ENCODE data around the gene CHMP2B.
"Not testable (repeated sequence)": the region's sequence is repeated elsewhere in the genome, so short reads cannot be mapped to it uniquely, and the experiment has no call there.

CHMP2B gene

DNA sequence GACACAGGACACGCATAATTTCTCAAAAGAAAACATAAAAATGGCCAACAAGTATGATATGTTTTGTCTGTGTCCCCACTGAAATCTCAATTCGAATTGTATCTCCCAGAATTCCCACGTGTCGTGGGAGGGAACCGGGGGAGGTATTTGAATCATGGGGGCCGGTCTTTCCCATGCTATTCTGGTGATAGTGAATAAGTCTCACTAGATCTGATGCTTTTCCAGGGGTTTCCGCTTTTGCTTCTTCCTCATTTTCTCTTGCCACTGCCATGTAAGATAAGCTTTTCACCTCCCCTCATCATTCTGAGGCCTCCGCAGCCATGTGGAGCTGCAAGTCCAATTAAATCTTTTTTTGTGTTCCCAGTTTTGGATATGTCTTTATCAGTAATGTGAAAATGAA, 61.3 kb downstream of the CHMP2B start:
- no peaks in the 10 kb centered on the region for H3K4me1 ChIP-seq (ENCODE audit: control insufficient read depth, insufficient read depth, low read length, poor library complexity, severe bottlenecking)
- no peak overlapping the region for H3K4me3 ChIP-seq (ENCODE audit: insufficient read depth, low read depth, low read length, poor library complexity, severe bottlenecking)
- DNase-seq: no peak
- H3K9me3 ChIP-seq (ENCODE audit: control insufficient read depth, low read length): no peaks in the 10 kb centered on the region
- H3K27ac ChIP-seq (ENCODE audit: insufficient read depth, low read length, poor library complexity, severe bottlenecking): no peak overlapping the region
- H3K36me3 ChIP-seq (ENCODE audit: control insufficient read depth, insufficient read depth, low read length): no peaks in the 10 kb centered on the region
- H3K27me3 ChIP-seq (replicated peaks; ENCODE audit: control insufficient read depth, insufficient read depth, low read length, poor library complexity, severe bottlenecking): no peaks in the 10 kb centered on the region

DNA sequence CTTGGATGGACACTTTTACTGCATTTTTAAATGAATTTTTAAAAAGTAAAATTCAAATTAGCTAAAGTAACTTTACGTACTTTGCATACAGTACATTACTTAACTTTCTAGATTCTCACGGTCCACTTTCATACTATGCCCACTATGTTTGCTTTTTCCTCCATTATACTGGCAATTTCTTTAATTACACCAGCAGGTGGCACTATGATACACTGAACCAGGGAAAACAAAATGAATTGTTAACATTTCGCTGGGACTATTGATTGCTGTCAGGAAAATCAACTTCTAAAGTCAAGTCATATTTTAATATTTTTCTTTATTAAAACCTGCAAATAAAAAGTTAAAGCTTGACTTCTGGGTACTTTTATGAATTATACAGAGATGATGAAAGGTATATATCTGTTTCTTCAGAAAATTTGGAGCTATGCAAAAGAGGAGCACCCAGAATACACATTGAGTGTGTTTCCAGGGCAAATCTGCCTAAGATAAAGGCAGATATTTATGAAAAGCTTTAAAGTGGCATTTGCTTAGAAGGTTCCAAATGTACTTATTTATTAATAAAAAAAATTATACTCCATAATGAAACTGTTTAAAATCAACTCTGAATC, 71.1 kb downstream of the CHMP2B start:
- no peak for DNase-seq
- no peaks in the 10 kb centered on the region for H3K9me3 ChIP-seq (ENCODE audit: control insufficient read depth, low read length)

DNA sequence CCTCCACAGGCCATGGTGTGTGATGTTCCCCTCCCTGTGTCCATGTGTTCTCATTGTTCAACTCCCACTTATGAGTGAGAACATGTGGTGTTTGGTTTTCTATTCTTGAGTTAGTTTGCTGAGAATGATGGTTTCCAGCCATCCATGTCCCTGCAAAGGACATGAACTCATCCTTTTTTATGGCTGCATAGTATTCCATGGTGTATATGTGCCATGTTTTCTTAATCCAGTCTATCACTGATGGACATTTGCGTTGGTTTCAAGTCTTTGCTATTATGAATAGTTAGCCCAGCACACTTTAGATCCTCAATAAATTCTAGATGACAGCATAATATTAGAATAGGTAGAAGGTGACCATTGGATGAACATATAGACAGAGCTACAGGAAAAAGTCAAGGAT, 77.9 kb downstream of the CHMP2B start:
- not testable (repeated sequence) for H3K4me1 ChIP-seq (ENCODE audit: control insufficient read depth, insufficient read depth, low read length, poor library complexity, severe bottlenecking); H3K36me3 ChIP-seq (ENCODE audit: control insufficient read depth, insufficient read depth, low read length); H3K27ac ChIP-seq (ENCODE audit: insufficient read depth, low read length, poor library complexity, severe bottlenecking); H3K4me3 ChIP-seq (ENCODE audit: insufficient read depth, low read depth, low read length, poor library complexity, severe bottlenecking); H3K27me3 ChIP-seq (replicated peaks; ENCODE audit: control insufficient read depth, insufficient read depth, low read length, poor library complexity, severe bottlenecking); H3K9me3 ChIP-seq (ENCODE audit: control insufficient read depth, low read length); DNase-seq

More for the DNA sequence above, 71.1 kb downstream of the CHMP2B start:
- H3K4me1 ChIP-seq (ENCODE audit: control insufficient read depth, insufficient read depth, low read length, poor library complexity, severe bottlenecking): no peaks in the 10 kb centered on the region
- no peaks in the 10 kb centered on the region for H3K27me3 ChIP-seq (replicated peaks; ENCODE audit: control insufficient read depth, insufficient read depth, low read length, poor library complexity, severe bottlenecking)
- H3K27ac ChIP-seq (ENCODE audit: insufficient read depth, low read length, poor library complexity, severe bottlenecking): no peak overlapping the region
- H3K36me3 ChIP-seq (ENCODE audit: control insufficient read depth, insufficient read depth, low read length): no peaks in the 10 kb centered on the region
- no peak overlapping the region for H3K4me3 ChIP-seq (ENCODE audit: insufficient read depth, low read depth, low read length, poor library complexity, severe bottlenecking)

Measured in effector memory CD4-positive, alpha-beta T cell (primary cell).